ENCODE measurements around the gene ARL6IP6.
A peak's percentile ranks its signal among the peaks of the same experiment; 100 is the strongest.

The ARL6IP6 gene

GRCh38 chr2:152718076-152718908, at the start of gene ARL6IP6:
ARL6IP6 (plus strand) TSS chr2:152718620; CDS start chr2:152718625, 5 bp downstream.
- DNase-seq (ENCODE audit: low read depth in 2 of 2), result peak; percentile 84 to 87

GRCh38 chr2:152674334-152674733, 44.1 kb upstream of the ARL6IP6 start:
- DNase-seq (ENCODE audit: low read depth in 2 of 2), result no peak

DNA sequence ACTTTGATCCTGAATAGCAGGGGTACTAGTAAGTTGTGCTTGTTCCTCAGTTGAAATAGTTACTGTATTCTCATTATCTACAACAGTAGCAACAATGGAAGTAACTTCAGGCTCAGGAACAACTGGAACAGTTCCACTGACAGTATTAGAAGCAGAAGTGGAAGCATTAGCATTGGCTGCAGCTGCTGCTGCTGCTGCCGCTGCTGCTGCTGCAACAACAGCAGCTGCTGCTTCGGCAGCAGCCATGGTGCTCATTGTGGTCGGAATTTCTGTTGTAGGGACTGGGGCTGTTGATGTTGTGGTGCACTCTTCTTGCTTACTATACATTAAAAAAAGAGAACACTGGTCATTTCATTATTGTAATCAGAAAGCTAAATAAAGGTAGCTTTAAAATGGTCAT, 42.0 kb upstream of the ARL6IP6 start:
- no peak for DNase-seq (ENCODE audit: low read depth in 2 of 2)

- DNase-seq (ENCODE audit: low read depth in 2 of 2), result no peak
Measured at GRCh38 chr2:152678808-152679207, 39.6 kb upstream of the ARL6IP6 start.

GRCh38 chr2:152682663-152683062, 35.8 kb upstream of the ARL6IP6 start:
- DNase-seq (ENCODE audit: low read depth in 2 of 2), result no peak

- DNase-seq (ENCODE audit: low read depth in 2 of 2), result no peak
Measured at GRCh38 chr2:152683400-152683799, 35.0 kb upstream of the ARL6IP6 start.

- DNase-seq (ENCODE audit: low read depth in 2 of 2), result no peak
Measured at GRCh38 chr2:152686321-152686720, 32.1 kb upstream of the ARL6IP6 start.

DNA sequence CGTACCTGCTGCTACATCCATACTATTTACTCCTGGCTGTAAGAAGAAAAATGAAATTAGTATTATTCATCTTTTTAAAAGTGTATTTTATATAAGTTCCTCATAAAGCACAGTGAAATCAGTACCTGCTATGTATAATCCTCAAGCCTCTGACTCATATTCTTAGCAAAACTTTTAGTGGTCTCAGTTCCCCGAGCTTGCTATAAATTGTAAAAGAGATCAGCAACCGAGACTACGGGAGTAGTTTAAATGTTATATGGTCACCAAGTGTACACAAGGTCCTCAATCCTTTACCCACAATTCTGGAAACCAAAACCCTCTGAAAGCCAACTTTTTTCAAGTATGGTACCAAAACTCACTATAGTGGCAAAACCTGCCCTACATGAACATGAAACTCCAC, 25.4 kb upstream of the ARL6IP6 start:
- DNase-seq (ENCODE audit: low read depth in 2 of 2), result no peak

DNA sequence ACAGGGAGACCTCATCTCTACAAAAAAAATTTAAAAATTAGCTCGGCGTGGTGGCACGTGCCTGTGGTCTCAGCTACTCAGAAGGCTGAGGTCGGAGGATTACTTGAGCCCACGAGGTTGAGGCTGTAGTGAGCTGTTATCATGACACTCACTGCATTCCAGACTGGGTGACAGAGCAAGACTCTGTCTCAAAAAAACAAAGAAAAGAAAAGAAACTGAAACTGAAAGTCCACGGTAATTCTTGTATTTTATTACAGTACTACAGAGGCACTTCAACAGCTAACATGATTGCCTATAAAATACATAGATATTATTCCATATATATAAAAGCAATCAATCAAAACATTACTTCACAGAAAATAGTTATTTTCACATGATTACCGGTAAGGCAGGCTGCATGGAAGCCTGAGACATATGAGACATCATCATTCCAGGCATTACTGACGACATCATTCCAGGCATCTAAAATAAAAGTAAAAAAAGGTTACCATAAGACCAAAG, 24.2 kb upstream of the ARL6IP6 start:
- DNase-seq (ENCODE audit: low read depth in 2 of 2), result no peak

DNA sequence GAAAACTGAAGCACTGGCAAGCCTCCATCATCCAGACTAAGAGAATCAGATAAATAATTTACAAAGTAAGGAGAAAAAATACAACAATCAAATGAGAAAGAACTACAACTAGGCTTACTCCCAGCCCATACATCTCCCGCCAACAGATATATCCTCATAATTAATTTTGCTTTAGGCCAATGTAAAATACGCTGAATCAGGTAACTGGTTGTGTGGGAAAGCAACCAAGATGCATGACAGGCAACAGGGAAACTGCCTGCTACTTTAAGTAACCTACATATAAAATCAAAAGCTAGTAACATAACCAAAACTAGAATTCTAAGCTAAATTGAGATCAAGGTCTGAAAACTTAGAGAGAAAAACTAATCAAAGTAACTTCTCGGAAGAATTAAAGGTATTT, 22.7 kb upstream of the ARL6IP6 start:
- DNase-seq (ENCODE audit: low read depth in 2 of 2), result no peak

DNA sequence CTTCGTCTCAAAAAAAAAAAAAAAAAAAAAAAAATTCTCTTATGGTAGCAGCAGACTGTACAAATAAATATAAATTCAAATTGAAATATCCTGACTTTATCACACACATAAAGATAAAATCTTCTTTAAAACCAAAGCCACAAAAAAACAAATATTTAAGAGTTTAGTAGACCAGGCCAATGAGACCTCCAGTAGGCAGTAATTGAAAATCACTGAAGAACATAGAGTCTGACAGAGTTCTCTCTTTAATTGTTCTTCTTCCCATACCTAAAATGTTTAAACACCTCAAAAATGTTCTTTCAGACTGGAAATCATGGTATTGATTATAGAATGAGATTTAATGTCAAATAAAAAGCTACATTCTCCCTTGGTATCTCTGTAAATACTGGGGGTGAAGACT, 21.9 kb upstream of the ARL6IP6 start:
- DNase-seq (ENCODE audit: low read depth in 2 of 2), result no peak

- DNase-seq (ENCODE audit: low read depth in 2 of 2), result no peak
Measured at GRCh38 chr2:152701198-152701597, 17.2 kb upstream of the ARL6IP6 start.

- no peak for DNase-seq (ENCODE audit: low read depth in 2 of 2)
Measured at GRCh38 chr2:152706477-152707021, 11.9 kb upstream of the ARL6IP6 start.

- no peak for DNase-seq (ENCODE audit: low read depth in 2 of 2)
Measured at GRCh38 chr2:152708742-152709141, 9.7 kb upstream of the ARL6IP6 start.

- DNase-seq (ENCODE audit: low read depth in 2 of 2), result no peak
Measured at GRCh38 chr2:152710713-152711112, 7.7 kb upstream of the ARL6IP6 start.

GRCh38 chr2:152715112-152715511, 3.3 kb upstream of the ARL6IP6 start:
- DNase-seq (ENCODE audit: low read depth in 2 of 2), result no peak

DNA sequence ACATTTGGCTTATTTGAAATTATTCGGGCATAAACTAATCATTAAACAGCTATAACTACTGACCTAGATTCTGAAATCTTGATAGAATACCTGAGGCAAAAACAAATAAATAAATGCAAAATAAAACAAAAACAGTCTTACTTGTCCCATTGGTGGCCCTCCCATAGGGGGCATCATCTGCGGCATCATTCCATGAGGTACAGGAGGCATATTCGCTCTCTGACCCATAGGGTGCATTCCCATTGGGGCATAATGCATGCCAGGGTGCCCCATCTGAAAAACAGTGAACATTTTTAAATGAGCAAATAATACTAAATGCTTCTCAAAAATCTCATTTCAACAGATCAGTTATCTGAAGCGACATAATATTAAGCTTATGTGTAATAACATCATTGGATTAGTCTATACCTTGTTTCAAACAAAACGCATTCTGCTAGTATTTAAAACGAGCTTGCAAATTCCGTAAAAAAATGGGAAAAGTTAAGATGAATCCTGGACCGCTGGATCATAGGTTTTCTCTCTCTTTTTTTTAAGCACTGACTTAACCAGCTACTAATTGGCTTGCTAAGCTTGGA, 2.5 kb upstream of the ARL6IP6 start:
- DNase-seq (ENCODE audit: low read depth in 2 of 2), result no peak

GRCh38 chr2:152716805-152717227, 1.6 kb upstream of the ARL6IP6 start:
- no peak for DNase-seq (ENCODE audit: low read depth in 2 of 2)

DNA sequence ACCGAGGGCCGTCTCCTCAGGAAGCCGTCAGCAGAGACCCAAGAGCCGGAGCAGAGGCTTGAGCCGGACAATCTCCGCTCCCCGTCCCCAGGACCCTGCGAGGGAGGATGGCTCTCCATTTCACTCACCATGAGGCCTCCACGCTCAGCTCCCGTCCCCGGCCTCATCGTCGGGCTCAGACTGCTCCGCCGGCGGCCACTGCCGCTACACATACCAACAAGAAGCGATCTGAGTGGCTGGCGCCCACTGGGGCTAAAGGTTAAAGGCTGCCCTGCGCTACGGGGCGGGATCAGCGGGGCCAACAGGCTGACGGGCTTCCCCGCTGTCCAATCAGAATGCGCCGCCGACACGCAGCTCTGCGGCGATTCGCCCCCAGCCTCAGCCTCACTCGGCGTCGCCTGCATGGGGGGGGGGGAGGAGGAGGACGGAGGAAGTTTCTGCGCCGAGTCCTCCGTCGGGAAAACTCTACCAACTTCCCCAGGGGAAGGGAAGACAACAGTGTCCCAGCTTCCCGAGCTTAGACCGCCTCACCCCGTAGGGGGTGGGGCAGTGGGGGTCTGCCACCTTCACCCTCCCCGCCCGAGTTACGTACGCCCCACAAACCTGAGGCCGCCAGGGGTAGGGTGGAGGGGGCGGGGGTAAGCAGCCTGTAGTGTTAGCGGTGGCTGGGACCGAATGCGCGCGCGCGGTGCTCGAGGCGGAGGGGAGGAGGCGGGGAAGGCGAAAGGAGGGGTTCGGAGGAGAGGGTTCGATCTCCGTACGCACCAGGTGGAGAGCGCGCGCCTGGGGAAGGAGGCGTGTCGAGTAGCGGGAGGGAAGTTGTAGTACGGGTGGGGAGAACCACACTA, 968 bp upstream of the ARL6IP6 start, which contains the start of gene PRPF40A:
Gene PRPF40A, minus strand, starts transcription at position 234 of the 848 bp plus-strand sequence. Its CDS starts 22 bp downstream, at position 212.
- peak; percentile 97 for DNase-seq (ENCODE audit: low read depth in 2 of 2)

- DNase-seq (ENCODE audit: low read depth in 2 of 2), result no peak
Measured at GRCh38 chr2:152718909-152719645, 657 bp downstream of the ARL6IP6 start.

GRCh38 chr2:152720794-152721193, 2.4 kb downstream of the ARL6IP6 start:
- DNase-seq (ENCODE audit: low read depth in 2 of 2), result no peak

All from activated CD8-positive, alpha-beta memory T cell treated with anti-CD3 and anti-CD28 coated beads for 4 hours (primary cell).